ENCODE data around the gene GALNT9. TPM values are rescaled to one million over a fixed set of nuclear protein-coding genes. Genes with fewer than 3 reads are reported as not detected.
"Not testable (repeated sequence)": the region's sequence is repeated elsewhere in the genome, so short reads cannot be mapped to it uniquely, and the experiment has no call there.

GALNT9 gene
- total RNA-seq, 2 experiments from 2014 or later, result not detected

DNA sequence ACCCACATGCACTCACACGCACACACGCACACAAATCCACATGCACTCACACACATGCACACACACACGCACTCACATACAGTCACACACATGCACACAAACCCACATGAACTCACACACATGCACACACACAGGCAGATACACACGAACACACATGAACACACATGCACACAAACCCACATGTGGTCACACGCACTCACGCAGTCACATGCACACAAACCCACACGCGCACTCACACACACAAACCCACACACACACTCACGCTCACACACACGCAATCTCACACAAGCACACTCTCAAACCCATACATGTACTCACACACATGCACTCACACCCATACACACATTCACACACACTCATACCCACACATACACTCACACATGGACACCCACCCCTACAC is 61.5 kb downstream of the GALNT9 start:
- no peaks in the 10 kb centered on the region for H3K9me3 Mint-ChIP-seq (ENCODE audit: low read depth)
- DNase-seq, result no peak
- no peak overlapping the region for H3K27ac Mint-ChIP-seq
- H3K27me3 Mint-ChIP-seq, result no peaks in the 10 kb centered on the region
- CTCF ChIA-PET, result no interaction called here
- no peaks in the 10 kb centered on the region for H3K36me3 Mint-ChIP-seq
- no peaks in the 10 kb centered on the region for H3K4me1 Mint-ChIP-seq
- no peak for ATAC-seq
- no peak overlapping the region for H3K4me3 Mint-ChIP-seq

DNA sequence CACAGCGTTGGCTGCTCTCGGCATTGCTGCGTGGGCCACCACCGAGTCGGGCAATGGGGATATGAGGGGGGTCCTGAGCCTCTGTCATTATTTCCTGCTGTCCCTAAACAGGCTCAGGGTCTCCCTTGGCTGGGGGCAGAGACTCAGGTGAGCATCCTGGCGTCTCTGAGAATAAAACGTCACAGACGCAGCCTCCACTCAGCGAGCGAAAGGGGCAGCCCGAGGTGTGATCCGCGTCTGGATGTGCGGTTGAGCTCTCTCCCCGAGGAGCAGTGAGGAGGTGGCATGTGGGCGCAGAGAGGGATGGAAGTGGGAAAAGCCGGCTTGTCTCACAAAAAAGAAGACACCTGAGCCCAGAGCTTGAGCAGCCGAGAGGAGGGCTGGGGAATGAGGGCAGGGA is 62.6 kb downstream of the GALNT9 start:
- no peaks in the 10 kb centered on the region for H3K4me1 Mint-ChIP-seq
- H3K27me3 Mint-ChIP-seq, result no peaks in the 10 kb centered on the region
- CTCF ChIA-PET, result no interaction called here
- H3K4me3 Mint-ChIP-seq, result no peak overlapping the region
- no peak for DNase-seq
- no peak overlapping the region for H3K27ac Mint-ChIP-seq
- H3K36me3 Mint-ChIP-seq, result no peaks in the 10 kb centered on the region
- ATAC-seq, result no peak
- no peaks in the 10 kb centered on the region for H3K9me3 Mint-ChIP-seq (ENCODE audit: low read depth)

DNA sequence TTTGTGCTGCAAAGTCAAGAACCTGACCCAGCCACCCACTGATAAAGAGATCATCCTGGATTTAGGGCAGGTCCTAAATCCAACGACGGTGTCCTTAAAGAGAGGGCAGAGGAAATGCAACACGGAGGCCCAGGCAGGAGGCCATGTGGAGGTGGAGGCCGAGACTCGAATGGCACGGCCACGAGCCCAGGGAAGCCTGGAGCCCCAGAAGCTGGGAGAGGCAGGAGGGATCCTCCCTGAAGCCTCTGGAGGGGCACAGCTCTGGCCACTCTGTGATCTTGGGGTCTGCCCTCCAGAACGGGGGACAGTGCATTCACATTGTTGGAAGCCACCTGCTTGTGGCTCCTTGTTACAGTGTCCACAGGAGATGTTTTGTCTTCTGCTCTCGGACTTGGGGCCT is 63.0 kb downstream of the GALNT9 start:
- CTCF ChIA-PET, result no interaction called here
- H3K36me3 Mint-ChIP-seq, result no peaks in the 10 kb centered on the region
- no peak overlapping the region for H3K4me3 Mint-ChIP-seq
- no peaks in the 10 kb centered on the region for H3K9me3 Mint-ChIP-seq (ENCODE audit: low read depth)
- no peaks in the 10 kb centered on the region for H3K27me3 Mint-ChIP-seq
- no peak for ATAC-seq
- no peak overlapping the region for H3K27ac Mint-ChIP-seq
- no peaks in the 10 kb centered on the region for H3K4me1 Mint-ChIP-seq
- DNase-seq, result no peak

DNA sequence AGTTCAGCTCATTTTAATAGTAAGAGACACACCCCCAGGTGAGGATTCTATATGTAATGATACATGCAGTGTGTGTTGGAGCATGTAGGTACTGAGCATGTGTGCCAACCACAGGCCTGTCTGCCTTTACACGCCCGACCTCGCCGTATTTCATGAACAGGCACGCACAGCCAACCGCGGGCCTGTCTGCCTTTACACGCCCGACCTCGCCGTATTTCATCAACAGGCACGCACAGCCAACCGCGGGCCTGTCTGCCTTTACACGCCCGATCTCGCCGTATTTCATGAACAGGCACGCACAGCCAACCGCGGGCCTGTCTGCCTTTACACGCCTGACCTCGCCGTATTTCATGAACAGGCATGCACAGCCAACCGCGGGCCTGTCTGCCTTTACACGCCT is 63.6 kb downstream of the GALNT9 start:
- ATAC-seq; H3K27me3 Mint-ChIP-seq; H3K36me3 Mint-ChIP-seq; CTCF ChIA-PET; H3K9me3 Mint-ChIP-seq (ENCODE audit: low read depth); H3K27ac Mint-ChIP-seq; H3K4me3 Mint-ChIP-seq; DNase-seq; H3K4me1 Mint-ChIP-seq: not testable (repeated sequence)

DNA sequence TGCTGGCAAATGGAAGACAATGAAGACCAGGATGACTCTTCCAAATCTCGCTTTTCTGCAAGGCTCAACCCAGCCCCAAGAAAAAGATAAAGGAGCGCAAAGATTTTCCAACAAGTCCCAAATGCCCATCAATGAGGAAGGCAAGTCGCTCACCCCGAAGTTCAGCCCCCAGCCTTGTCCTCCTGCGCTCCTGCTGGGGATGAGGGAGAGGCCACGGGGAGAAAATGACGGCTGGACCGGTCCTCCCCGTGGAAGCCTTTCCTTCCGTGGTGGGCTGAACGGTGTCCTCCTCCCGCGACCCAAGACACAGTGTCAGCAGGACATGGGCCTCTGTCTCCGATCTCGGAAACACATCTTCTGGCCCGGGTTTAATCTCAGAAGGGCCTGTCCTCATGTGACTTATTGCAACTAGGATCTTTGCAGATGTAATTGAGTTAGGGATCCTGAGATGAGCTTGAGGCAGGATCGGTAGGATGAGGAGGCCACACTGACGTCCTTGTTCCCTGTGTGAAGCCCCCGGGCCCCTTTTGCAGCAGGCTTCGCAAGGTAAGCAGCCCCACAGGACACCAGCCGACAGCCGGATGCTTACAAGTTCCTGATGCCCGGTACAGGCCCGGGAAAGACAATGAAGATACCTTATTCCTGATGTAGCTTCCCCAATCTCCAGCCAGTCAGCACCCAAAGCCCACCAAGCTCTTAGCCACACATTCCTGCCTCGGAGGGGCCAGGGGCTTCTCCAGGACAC is 64.2 kb downstream of the GALNT9 start:
- Mint-ChIP-seq H3K36me3 (no peaks in the 10 kb centered on the region), H3K9me3 (ENCODE audit: low read depth) (no peaks in the 10 kb centered on the region), H3K4me3 (no peak overlapping the region), H3K27ac (no peak overlapping the region), H3K4me1 (no peaks in the 10 kb centered on the region), H3K27me3 (no peaks in the 10 kb centered on the region)
- ATAC-seq (no peak), DNase-seq (no peak)
- CTCF ChIA-PET, result no interaction called here

DNA sequence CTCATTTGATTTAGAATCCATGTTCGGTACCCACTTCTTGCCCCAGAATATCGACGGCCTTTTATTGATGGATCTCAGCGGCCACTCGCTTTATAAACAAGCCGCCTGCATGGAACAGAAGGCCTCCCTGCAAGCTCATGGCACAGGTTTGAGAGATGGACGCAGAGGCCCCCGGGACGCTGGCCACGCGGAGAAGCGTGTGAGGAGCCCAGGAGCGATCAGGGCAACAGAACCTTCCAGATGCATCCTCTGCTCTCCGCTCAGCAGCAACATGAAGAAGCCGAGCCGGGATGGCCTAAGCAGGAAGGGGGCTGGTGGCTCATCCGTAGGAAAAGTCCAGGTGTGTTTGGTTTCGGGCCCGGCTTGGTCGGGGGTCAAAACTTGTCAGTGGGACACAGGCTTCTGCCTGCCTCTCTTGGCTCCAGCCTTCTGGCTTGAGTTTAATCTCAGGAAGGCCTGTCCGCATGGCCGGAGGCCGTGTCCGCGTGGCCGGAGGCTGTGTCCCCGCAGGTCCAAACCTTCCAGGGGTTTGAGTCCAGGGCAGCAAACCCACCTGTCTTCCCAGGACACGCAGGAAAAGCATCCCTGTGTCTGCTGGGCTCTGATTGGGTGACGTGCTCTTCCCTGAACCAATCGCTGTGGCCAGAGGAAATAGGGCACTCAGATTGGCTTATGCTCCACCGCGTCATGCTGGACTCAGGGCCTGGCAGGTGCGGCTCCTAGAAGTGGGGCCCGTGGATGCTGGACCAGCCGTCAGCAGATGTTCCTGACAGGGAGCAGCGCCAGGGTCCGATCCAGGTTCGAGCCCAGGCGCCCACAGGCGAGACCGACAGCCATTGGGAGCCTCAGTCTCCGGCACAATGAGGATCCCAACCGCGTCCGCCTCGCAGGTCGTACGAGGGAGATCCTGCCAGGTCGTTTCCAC is 65.0 kb downstream of the GALNT9 start:
- Mint-ChIP-seq H3K4me3 (no peak overlapping the region), H3K36me3 (no peaks in the 10 kb centered on the region), H3K27ac (no peak overlapping the region), H3K27me3 (no peaks in the 10 kb centered on the region), H3K9me3 (ENCODE audit: low read depth) (no peaks in the 10 kb centered on the region), H3K4me1 (no peaks in the 10 kb centered on the region)
- no peak for DNase-seq
- CTCF ChIA-PET, result no interaction called here
- no peak for ATAC-seq

DNA sequence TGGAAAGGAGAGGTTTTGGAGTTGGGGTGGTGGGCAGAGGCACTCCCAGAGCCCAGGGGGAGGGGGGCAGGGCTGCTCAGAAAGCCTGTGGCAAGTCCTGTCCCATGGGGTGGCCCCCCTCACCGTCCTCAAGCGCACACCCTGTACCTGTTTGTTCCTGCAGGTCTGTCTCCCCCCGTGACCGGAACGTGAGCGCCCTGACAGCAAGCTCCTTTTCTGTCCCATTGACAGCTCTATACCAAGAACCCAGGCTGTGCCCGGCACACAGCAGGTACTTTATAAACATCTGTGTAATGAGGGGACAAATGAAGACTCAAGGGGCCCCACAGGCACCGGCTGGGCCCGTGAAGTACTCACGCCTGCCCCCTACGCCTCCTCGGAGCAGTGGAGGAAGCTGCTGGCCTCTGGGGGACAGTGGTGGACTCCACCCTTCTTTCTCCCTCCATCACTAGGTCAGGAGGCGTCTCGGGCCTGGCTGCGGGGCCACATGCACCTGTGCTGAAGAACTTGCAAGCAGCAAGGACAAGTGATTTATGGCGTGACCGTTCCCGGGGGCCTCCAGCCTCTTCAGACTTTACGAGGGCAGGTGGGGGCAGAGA is 65.8 kb downstream of the GALNT9 start:
- DNase-seq (no peak), ATAC-seq (no peak)
- no peak overlapping the region for H3K4me3 Mint-ChIP-seq
- H3K27me3 Mint-ChIP-seq, result no peaks in the 10 kb centered on the region
- no peaks in the 10 kb centered on the region for H3K36me3 Mint-ChIP-seq
- H3K9me3 Mint-ChIP-seq (ENCODE audit: low read depth), result no peaks in the 10 kb centered on the region
- no peak overlapping the region for H3K27ac Mint-ChIP-seq
- CTCF ChIA-PET, result interaction anchor here (1.4 kb wide), 1 partner anchor 109 kb away, joined by 3 read pairs; no protein-coding TSS in a partner anchor
- H3K4me1 Mint-ChIP-seq, result no peaks in the 10 kb centered on the region

DNA sequence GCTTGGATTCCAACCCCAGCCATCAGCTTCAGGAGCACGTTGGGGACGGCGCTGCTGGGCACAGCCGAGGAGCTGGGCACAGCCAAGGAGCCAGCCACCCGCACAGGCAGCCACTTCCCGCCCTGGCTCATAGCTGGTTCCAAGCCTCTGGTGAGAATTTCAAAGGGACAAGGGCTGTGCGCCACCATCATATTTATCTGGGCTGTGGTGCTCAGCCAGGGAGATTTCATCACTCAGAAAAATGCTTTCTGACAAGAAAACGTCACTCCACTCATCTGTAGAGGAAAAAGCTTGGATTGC is 66.4 kb downstream of the GALNT9 start:
- no peaks in the 10 kb centered on the region for H3K27me3 Mint-ChIP-seq
- CTCF ChIA-PET, result interaction anchor here (1.4 kb wide), 1 partner anchor 109 kb away, joined by 3 read pairs; no protein-coding TSS in a partner anchor
- H3K36me3 Mint-ChIP-seq, result no peaks in the 10 kb centered on the region
- DNase-seq (no peak), ATAC-seq (no peak)
- H3K4me3 Mint-ChIP-seq, result no peak overlapping the region
- no peak overlapping the region for H3K27ac Mint-ChIP-seq
- H3K9me3 Mint-ChIP-seq (ENCODE audit: low read depth), result no peaks in the 10 kb centered on the region
- no peaks in the 10 kb centered on the region for H3K4me1 Mint-ChIP-seq

DNA sequence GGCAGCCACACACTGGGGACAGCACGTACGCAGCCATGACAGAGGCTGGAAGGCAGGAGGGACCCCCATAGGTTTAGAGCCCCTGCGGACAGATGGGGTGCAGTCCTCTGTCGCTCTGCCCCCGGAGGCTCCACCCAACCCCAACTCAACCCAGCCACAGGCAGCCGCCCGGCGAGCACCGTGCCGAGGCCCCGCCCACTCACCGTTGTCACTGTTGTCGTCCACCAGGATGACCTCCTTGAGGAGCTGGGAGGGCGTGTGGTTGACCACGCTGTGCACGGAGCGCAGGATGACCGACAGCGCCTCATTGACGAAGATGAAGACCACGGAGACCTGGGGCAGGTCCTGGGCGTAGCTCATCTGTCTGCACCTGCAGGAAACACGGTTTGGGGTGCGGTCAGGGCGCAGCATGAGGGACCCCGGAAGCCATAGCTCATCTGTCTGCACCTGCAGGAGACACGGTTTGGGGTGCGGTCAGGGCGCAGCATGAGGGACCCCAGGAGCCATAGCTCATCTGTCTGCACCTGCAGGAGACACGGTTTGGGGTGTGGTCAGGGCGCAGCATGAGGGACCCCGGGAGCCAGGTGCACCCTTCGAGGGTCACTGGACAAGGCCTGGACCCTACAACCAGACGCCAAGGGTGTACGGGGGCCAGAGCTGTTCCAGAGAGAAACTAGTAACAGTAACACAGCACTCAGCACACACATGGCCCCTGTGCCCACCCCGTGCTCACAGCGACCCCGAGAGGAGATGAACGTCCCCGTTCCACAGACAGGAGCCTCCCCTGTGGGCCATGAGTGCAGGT is 66.9 kb downstream of the GALNT9 start:
- ATAC-seq (no peak), DNase-seq (no peak)
- no peaks in the 10 kb centered on the region for H3K36me3 Mint-ChIP-seq
- no peak overlapping the region for H3K27ac Mint-ChIP-seq
- H3K27me3 Mint-ChIP-seq, result no peaks in the 10 kb centered on the region
- no peak overlapping the region for H3K4me3 Mint-ChIP-seq
- CTCF ChIA-PET, result interaction anchor here (1.4 kb wide), 1 partner anchor 108 kb away, joined by 3 read pairs; no protein-coding TSS in a partner anchor
- H3K4me1 Mint-ChIP-seq, result no peaks in the 10 kb centered on the region
- no peaks in the 10 kb centered on the region for H3K9me3 Mint-ChIP-seq (ENCODE audit: low read depth)

DNA sequence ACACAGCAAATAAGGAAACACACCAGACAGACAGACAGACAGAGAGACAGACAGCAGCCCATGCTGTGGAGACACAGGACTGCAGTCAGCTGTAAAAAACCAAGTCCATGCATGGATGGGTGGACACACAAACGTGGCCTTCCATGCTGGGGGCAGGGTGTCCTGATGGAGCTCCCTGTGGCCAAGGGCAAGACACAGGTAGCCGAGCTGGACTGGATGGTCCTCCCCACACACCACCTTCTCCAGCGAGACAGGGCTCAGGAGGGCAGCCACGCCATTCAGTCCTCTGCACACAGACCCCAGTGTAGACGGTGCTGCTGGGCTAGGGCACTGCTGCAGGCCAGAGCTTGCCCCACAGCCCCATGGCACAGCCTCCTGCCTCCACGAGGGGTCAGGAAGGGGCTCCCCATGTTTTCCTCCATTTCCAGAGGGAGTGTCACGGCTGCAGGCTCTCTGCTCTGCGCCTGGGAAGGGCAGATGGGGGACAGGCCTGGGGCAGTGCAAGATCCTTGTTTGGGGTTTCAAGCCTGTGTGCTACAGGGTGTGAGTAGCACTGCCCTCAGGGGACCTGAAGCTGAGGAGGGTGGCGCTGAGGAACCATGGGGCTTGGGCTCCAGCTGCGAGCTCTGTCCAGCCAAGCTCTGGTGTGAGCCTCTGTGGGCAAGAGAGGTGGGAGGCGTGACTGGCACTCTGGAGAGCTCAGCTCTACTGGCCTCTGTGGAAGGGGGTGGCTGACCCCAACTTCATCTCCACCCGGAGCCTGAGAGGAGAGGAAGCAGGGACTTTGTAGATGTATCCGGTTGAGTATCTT is 67.9 kb downstream of the GALNT9 start:
- ATAC-seq (no peak), DNase-seq (no peak)
- Mint-ChIP-seq H3K4me3 (no peak overlapping the region), H3K27me3 (no peaks in the 10 kb centered on the region), H3K27ac (no peak overlapping the region), H3K9me3 (ENCODE audit: low read depth) (no peaks in the 10 kb centered on the region), H3K4me1 (no peaks in the 10 kb centered on the region), H3K36me3 (no peaks in the 10 kb centered on the region)
- CTCF ChIA-PET, result no interaction called here

DNA sequence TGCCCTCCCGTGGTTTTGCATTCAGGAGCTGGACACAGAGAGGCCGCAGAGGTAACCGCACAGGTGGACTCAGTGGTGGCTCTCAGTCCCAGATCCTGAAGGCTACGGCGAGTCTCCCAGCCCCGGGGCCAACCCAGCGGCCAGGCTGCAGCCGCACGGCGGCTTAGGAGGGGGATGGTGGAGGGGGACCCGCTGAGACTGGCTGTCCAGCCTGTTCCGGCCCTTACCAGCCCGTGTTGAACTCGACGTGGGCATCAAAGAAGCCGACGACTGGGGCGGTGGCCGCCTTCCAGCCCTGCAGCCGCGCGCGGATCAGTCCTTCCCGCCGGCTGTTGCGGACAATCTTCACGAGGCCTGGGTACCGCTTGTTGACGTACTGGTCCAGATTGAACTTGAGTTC is 68.7 kb downstream of the GALNT9 start:
- no peak overlapping the region for H3K4me3 Mint-ChIP-seq
- H3K4me1 Mint-ChIP-seq, result no peaks in the 10 kb centered on the region
- no peaks in the 10 kb centered on the region for H3K27me3 Mint-ChIP-seq
- no peaks in the 10 kb centered on the region for H3K36me3 Mint-ChIP-seq
- H3K27ac Mint-ChIP-seq, result no peak overlapping the region
- CTCF ChIA-PET, result no interaction called here
- no peak for ATAC-seq
- no peaks in the 10 kb centered on the region for H3K9me3 Mint-ChIP-seq (ENCODE audit: low read depth)
- DNase-seq, result no peak

DNA sequence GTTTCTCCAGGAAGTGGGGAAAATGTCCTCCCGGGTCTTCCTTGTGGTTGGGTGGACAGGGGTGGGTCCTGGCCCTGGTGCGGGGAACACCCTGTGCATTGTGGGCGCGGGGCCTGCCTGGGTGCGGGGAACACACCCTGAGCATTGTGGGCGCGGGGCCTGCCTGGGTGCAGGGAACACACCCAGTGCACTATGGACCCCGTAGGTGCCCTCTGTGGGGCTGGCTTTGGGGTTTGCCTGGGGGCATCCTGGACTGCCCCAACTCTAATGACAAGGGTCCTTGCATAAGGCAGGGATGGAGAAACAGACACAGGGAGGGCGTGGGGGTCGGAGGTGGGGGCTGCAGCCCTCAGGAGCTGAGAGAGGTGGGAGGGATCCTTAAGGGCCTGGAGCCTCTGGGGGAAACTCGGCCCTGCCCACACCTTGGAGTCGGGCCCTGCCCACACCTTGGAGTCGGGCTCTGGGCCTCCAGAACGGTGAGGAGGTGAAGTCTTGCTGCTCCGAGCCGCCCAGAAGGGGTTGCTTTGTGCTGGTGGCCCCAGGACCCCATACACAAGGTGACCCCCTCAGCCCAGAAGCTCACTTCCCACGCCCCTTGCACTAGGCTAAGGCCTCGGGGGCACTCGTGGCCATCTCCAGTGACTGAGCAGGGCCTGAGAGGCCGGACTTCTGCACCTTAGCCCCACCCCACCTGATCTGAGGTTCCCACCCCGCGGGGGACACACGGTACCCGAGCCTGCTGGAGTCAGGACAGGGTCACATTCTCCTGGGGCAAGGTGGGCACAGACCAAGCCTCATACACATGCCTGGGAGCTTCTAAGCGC is 69.3 kb downstream of the GALNT9 start:
- no peak for ATAC-seq
- Mint-ChIP-seq H3K9me3 (ENCODE audit: low read depth) (no peaks in the 10 kb centered on the region), H3K27me3 (no peaks in the 10 kb centered on the region)

More for the DNA sequence above, 69.3 kb downstream of the GALNT9 start:
- CTCF ChIA-PET, result no interaction called here
- Mint-ChIP-seq H3K36me3 (no peaks in the 10 kb centered on the region), H3K27ac (no peak overlapping the region), H3K4me3 (no peak overlapping the region), H3K4me1 (no peaks in the 10 kb centered on the region)
- no peak for DNase-seq

Data from activated CD8-positive, alpha-beta memory T cell treated with anti-CD3 and anti-CD28 coated beads, Interleukin-2, amount 10 ng/mL, durations not matched to agents 7 days and 5 days (primary cell).